Panc1 (cell line): ENCODE measurements around the gene GNL2.

Experiments used
- CTCF ChIP-seq: fragments of 450-650 bp; IDR thresholded peaks from 2 replicates; pipeline ENCODE4 v1.5.1; 2017; ENCODE audit warnings: mild to moderate bottlenecking
- POLR2AphosphoS5 ChIP-seq: IDR thresholded peaks from 2 replicates; pipeline ENCODE4 v1.6.1; 2012; ENCODE audit warnings: mild to moderate bottlenecking, low read depth, low read length, moderate library complexity
- SIN3A ChIP-seq: IDR thresholded peaks from 2 replicates; pipeline ENCODE4 v1.6.1; 2012; ENCODE audit warnings: low read depth, mild to moderate bottlenecking, low read length, moderate library complexity, borderline replicate concordance; ENCODE audit not compliant: insufficient read depth

- TF ChIP-seq CTCF: no peak
- TF ChIP-seq POLR2AphosphoS5: no peak
- no peak for TF ChIP-seq SIN3A
Measured at GRCh38 chr1:37596182-37596667, 488 bp upstream of the GNL2 start.
